Spleen (tissue), 11 donors: ENCODE results near the gene TBRG1. TPM values are rescaled to one million over a fixed set of nuclear protein-coding genes. Genes with fewer than 3 reads are reported as not detected.

ENCODE experiments used
- DNase-seq: peaks from one replicate; pipeline ENCODE4 v3.0.0-alpha.2; 2020
- H3K27ac ChIP-seq, 8 donors: fragments of 200-600 bp; sonication (generic) in 7 of 8; 1 replicate in 4 of 8; 2 replicates in 4 of 8; pipeline versions ENCODE4 v1.5.0 to v1.8.0; 2016 to 2021; ENCODE audit warnings: inconsistent platforms in 4 of 8, mild to moderate bottlenecking in 4 of 8, moderate library complexity in 1 of 8
- H3K27me3 ChIP-seq, 7 donors: fragments of 200-600 bp; sonication (generic) in 6 of 7; replicated peaks in 1 of 7; 1 replicate in 4 of 7; 2 replicates in 3 of 7; pipeline versions ENCODE4 v1.5.0 to v1.8.0; 2016 to 2021; ENCODE audit warnings: inconsistent platforms in 3 of 7, mild to moderate bottlenecking in 1 of 7
- H3K36me3 ChIP-seq, 6 donors: fragments of 200-600 bp; sonication (generic) in 5 of 6; 1 replicate in 4 of 6; 2 replicates in 2 of 6; pipeline versions ENCODE4 v1.5.0 to v1.8.0; 2016 to 2021; ENCODE audit warnings: inconsistent platforms in 2 of 6
- H3K4me1 ChIP-seq, 6 donors: fragments of 200-600 bp; sonication (generic) in 5 of 6; 1 replicate in 3 of 6; 2 replicates in 3 of 6; pipeline versions ENCODE4 v1.5.0 to v1.8.0; 2016 to 2021; ENCODE audit warnings: inconsistent platforms in 3 of 6
- H3K4me3 ChIP-seq, 8 donors: fragments of 200-600 bp; sonication (generic) in 7 of 8; 1 replicate in 4 of 8; 2 replicates in 4 of 8; pipeline versions ENCODE4 v1.5.0 to v1.8.0; 2016 to 2021; ENCODE audit warnings: inconsistent platforms in 4 of 8, mild to moderate bottlenecking in 4 of 8, moderate library complexity in 2 of 8
- H3K9me3 ChIP-seq, 8 donors: fragments of 200-600 bp; sonication (generic) in 7 of 8; 1 replicate in 4 of 8; 2 replicates in 4 of 8; pipeline versions ENCODE4 v1.5.0 to v1.8.0; 2016 to 2021; ENCODE audit warnings: inconsistent platforms in 4 of 8
- CTCF ChIP-seq, 11 experiments: fragments of 200-600 bp in 7 of 11; fragments of 450-650 bp in 4 of 11; sonication (generic) in 4 of 11; IDR thresholded peaks in 8 of 11; conservative IDR thresholded peaks in 3 of 11; 1 replicate in 7 of 11; 2 replicates in 4 of 11; pipeline versions ENCODE4 v1.4.0 to v1.8.0; 2016 to 2021; ENCODE audit warnings: antibody characterized with exemption in 11 of 11, inconsistent platforms in 4 of 11, mild to moderate bottlenecking in 1 of 11
- POLR2A ChIP-seq, 3 donors: fragments of 450-650 bp; IDR thresholded peaks; one replicate each; pipeline ENCODE4 v1.5.1; 2017; ENCODE audit warnings: antibody characterized with exemption in 3 of 3, mild to moderate bottlenecking in 1 of 3
- POLR2AphosphoS5 ChIP-seq, 3 donors: sonication (generic); formaldehyde crosslinking; IDR thresholded peaks; one replicate each; pipeline ENCODE4 v1.5.1; 2017; ENCODE audit warnings: antibody characterized with exemption in 3 of 3
- WGBS, 5 donors: extraction: QIAGEN DNeasy Blood & Tissue Kit in 3 of 5; methylation state at CpG; one replicate each; pipeline versions ENCODE4 v1.1.5 to v1.1.7; 2013 to 2018; 5-methylcytosine and 5-hydroxymethylcytosine counted together
- intact Hi-C: fragments of 100-400 bp; cut with DNase I; formaldehyde crosslinking; loops from one replicate; pipeline ENCODE4 v1.15.0; 2023; ENCODE audit warnings: low total_unique reads
- polyA plus RNA-seq, 3 donors: library from polyadenylated mRNA; stranded (reverse); fragments of 200-250 nt; gene quantifications; one replicate each; pipeline ENCODE4 v1.2.1, GENCODE V29; 2013
- total RNA-seq, 7 donors: library from RNA; depleted of rRNA in 3 of 7; stranded (reverse); fragments of >200 nt in 3 of 7; fragmentation: NEBNext Ultra II Directional in 4 of 7; extraction: Animal tissue kit (Norgen Biotek cat#: 25700) in 4 of 7; gene quantifications; one replicate each; pipeline versions ENCODE4 v1.1.0 to v1.2.1, GENCODE V29; 2016 to 2021
- donor health status: healthy with polysubstance abuse.
- donor health status: DM: no; HTN: no; CAD: no; lungs with moderate emphysema.
- donor health status: DM: no; HTN: no; CAD: no.
- donor health status: Bipolar disorder and iron deficiency.
- donor health status: healthy.
- donor health status: DM: no; HTN: no; CAD: no.
- donor health status: DM: yes; HTN: yes; CAD: no.

Gene TBRG1
- total and polyA plus RNA-seq, 10 donors, result 23.3 to 65.0 (median 46.5) TPM

GRCh38 chr11:124612567-124613246, 10.0 kb upstream of the TBRG1 start:
- Histone ChIP-seq H3K36me3 (no peaks in the 10 kb centered on the region), H3K27me3 (peaks cover 0 to 21% (median 0%) of the 10 kb centered on the region in 7 donors), H3K9me3 (no peaks in the 10 kb centered on the region), H3K27ac (no peak overlapping the region), H3K4me1 (no peaks in the 10 kb centered on the region), H3K4me3 (no peak overlapping the region)
- no peak for DNase-seq
- intact Hi-C loops, result no loop called here
- 70 to 82% (median 78%) methylated on average over 10 of the region's 10 CpGs for WGBS, 5 donors
- TF ChIP-seq POLR2A (IDR thresholded peaks at IDR 0.05), result no peak

- Histone ChIP-seq H3K9me3 (no peaks in the 10 kb centered on the region), H3K4me1 (peaks cover 7 to 18% (median 12%) of the 10 kb centered on the region in 6 donors), H3K36me3 (no peaks in the 10 kb centered on the region), H3K27me3 (peaks cover 0 to 21% (median 0%) of the 10 kb centered on the region in 7 donors), H3K27ac (no peak overlapping the region), H3K4me3 (no peak overlapping the region)
- DNase-seq, result no peak
- 76 to 87% (median 87%) methylated on average over 5 of the region's 5 CpGs for WGBS, 5 donors
- intact Hi-C loops, result no loop called here
- TF ChIP-seq CTCF (IDR thresholded peaks at IDR 0.05 in 8 of 11, conservative IDR thresholded peaks at IDR 0.05 in 3 of 11) (no peak), POLR2A (IDR thresholded peaks at IDR 0.05) (no peak), POLR2AphosphoS5 (IDR thresholded peaks at IDR 0.05) (no peak)
These were observed 3.8 kb upstream of the TBRG1 start for GRCh38 chr11:124618863-124619262.

GRCh38 chr11:124623861-124624525, 1.3 kb downstream of the TBRG1 start:
- peak overlapping the region in 4 of 8 donors; percentile 90 to 93 (median 92) for H3K27ac ChIP-seq
- peaks cover 0 to 45% (median 30%) of the 10 kb centered on the region in 6 donors for H3K36me3 ChIP-seq
- TF ChIP-seq POLR2A (IDR thresholded peaks at IDR 0.05) (no peak), CTCF (IDR thresholded peaks at IDR 0.05 in 8 of 11, conservative IDR thresholded peaks at IDR 0.05 in 3 of 11) (no peak), POLR2AphosphoS5 (IDR thresholded peaks at IDR 0.05) (no peak)
- H3K4me1 ChIP-seq, result peaks cover 16 to 58% (median 36%) of the 10 kb centered on the region in 6 donors
- no peaks in the 10 kb centered on the region for H3K9me3 ChIP-seq
- peak overlapping the region; percentile 77 to 96 (median 84) for H3K4me3 ChIP-seq
- 50 to 73% (median 64%) methylated on average over 4 of the region's 4 CpGs for WGBS, 5 donors
- intact Hi-C loops, result no loop called here
- no peak for DNase-seq
- no peaks in the 10 kb centered on the region for H3K27me3 ChIP-seq

- TF ChIP-seq CTCF (IDR thresholded peaks at IDR 0.05 in 8 of 11, conservative IDR thresholded peaks at IDR 0.05 in 3 of 11) (no peak), POLR2AphosphoS5 (IDR thresholded peaks at IDR 0.05) (no peak), POLR2A (IDR thresholded peaks at IDR 0.05) (no peak)
- Histone ChIP-seq H3K27me3 (no peaks in the 10 kb centered on the region), H3K36me3 (peaks cover 0 to 61% (median 41%) of the 10 kb centered on the region in 6 donors), H3K4me3 (no peak overlapping the region), H3K4me1 (peaks cover 16 to 60% (median 36%) of the 10 kb centered on the region in 6 donors), H3K9me3 (no peaks in the 10 kb centered on the region), H3K27ac (no peak overlapping the region)
- no peak for DNase-seq
- intact Hi-C loops, result no loop called here
- 78 to 96% (median 92%) methylated on average over 3 of the region's 3 CpGs for WGBS, 5 donors
These were observed 3.0 kb downstream of the TBRG1 start for GRCh38 chr11:124625504-124626168.
